Activated T-helper 1 cell treated with anti-CD3 and anti-CD28 coated beads, Interleukin-2, amount 50 U/mL, for 16 hours (primary cell): ENCODE measurements around the gene LHFPL2.

Experiments used
- DNase-seq, 2 donors: peaks; one replicate each; pipeline ENCODE4 v3.0.0-alpha.2; 2020; ENCODE audit warnings: low read depth in 1 of 2, low spot score in 1 of 2

LHFPL2 gene

DNA sequence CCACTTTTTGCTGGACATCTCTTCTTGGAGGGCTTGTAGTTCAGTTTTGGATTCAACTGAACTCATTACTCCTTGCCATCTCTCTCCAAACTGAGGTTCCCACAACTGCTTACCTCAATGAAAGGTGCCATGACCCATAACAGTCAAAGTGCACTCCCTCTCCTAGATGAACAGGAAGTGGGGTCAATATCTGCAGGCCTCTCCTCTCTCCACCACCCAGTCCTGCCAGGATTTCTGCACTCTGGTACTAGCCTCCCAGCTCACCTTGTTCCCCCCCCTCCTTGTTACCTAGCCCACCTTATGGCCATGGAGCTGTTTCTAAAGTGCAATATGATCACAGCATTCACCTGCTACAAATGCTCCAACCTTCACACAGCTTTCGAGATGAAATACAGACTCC, 5.9 kb downstream of the LHFPL2 start:
- DNase-seq = no peak

DNA sequence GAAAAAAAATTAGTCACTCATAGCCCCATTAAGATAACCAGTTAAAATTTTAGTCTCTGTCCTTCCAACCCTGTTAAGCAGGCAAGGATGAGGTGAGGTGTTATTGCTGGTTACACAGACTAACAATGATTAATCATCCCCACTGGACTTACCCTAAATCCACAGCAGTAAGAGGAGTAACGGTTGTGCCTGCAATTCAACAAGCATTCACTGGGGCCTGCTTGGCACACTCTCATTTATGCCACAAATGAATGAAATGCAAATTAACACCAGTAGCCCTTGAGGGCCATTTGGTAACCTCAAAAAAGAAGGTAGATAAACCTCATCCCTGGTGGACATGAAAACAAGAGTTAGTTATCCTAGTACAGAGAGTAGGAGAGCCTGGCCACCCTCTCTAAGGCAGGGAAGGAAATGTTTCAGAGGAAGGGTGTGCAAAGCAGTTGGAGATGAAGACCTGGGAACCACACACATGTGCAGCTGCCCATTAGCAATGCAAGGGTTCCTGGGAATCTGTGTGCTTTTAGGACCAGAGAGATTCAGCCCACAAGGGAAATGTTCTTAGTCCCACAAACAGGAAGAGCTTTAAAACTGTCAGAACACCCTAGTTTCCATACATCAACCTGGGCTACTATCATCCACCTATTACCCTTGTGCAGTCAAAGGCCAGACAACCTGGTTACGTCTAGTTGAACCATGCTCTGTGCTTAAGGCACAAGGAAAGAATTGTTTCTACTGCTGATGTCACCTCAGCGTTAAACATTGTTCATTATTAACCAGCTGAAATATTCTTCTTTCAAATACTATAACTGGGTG, 7.7 kb downstream of the LHFPL2 start:
- no peak for DNase-seq

DNA sequence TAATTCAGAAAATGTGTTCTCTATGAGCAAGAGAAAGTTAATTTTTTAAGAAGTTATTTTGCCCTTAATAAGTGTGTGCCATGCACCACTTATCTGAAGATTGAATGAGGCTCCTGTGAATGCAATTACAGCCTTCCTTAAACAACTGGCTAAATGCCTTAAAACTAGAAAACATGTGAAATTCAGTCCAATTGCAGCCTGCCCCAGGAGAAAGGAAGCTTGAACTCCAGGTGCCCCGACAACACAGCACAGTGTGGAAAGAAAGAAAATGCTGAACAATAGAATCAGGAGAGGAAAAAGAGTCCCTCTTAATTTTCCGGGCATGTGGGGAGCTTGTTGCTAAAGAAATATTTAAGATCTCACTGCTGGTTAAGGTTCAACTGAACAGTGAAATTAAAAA, 8.8 kb downstream of the LHFPL2 start:
- no peak for DNase-seq

DNA sequence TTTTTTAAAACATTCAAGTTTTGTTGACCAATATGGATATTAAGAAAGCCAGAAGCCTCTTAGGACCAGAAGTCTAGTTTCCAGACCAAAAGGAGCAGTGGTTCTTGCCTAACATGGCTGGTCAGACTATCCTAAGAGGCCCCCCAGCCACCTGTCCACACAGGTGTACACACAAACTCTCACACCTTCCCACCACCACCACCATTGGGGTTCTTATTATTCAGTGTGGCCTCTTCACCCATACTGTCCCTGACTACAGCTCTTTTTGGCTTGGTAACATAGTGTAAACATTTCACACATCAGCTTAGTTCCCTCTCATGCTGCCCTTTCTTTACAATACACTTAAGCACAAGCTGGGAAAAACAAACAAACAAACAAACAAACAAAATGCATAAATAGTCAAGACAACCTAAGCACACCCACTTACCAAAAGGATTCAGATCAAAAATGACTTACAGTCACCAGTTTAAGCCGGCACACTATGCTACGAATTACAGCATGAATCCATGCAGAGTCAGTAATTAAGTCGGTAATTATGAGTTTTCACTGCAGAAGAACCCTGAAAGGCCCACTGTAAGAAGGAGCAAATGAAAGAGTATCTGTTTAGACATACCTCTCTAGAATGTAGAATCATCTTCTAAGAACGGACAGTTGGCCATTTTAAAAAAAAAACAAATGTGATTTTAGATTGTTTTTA, 9.5 kb downstream of the LHFPL2 start:
- DNase-seq = no peak

DNA sequence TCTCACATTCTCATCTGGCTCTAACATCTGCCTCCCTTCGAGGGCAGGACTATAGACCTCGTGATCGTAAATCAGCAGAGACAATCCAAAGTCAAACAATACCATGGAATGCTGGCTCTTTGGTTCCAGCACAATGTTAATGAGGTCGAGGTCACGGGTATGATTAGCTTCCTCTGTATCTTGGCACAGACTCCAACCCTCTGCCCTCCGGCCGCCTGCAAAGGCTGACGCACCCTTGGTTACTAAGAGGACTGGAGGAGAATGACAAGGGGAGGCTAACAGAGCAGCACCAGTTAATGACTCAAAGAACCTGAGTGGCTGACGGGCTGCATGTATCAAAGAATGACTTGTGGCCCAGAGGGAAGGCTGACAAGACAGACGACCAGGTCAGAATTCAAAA, 10.1 kb downstream of the LHFPL2 start:
- DNase-seq = no peak

DNA sequence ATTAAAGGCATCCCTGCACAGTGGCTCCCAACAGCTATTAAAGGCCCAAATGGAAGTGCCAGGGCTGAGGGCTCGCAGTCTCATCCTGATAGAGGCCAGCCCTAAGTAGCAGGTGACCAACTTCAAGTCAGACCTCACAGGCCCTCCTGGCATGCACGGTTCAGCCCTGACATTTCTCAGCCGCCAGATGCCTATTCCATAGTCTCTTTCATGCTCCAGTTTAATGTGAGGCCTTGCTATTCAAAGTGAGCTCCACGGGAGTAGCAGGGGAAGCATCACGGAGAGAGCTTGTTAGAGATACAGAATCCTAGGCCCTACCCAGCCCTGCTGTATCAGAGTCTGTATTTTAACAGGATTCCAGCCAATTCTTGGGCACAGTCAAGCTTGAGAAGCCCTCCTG, 11.1 kb downstream of the LHFPL2 start:
- no peak for DNase-seq

DNA sequence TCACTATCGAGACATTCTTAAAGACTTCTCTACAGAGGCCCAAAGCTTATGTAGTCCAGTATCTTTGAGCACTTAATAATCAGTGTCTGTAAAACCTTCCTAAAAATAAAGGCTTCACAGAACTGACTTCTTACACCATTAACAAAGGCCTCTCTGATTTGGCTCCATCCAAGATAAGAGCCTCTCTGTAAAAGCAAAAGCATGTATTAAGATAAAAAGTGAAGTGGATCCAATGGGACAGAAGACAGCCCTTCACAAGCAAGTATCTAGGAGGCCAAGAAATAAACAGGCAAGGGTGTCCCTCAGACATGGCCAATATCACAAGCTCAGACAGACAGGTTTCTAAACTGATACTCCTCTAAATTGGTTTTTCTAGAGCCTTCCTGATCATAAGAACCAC, 11.9 kb downstream of the LHFPL2 start:
- no peak for DNase-seq

DNA sequence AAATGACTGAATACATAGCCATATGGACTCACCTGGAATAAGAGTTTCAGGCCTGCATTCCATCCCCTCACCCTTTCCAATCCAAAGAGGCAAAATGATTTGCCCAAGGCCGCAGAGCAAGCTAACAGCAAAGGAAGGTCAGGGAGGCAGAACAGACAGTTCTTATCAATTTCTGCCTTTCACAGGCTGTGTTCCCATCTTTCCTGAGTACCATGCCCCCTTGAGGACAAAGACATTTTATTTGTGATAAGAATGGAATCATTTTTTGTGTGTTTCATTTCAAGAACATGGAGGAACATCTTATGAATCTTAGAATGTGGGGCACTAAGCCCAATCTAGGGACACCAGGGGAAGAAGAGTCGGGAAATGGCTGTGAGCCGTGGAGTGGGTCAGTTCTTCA, 13.9 kb downstream of the LHFPL2 start:
- no peak for DNase-seq

DNA sequence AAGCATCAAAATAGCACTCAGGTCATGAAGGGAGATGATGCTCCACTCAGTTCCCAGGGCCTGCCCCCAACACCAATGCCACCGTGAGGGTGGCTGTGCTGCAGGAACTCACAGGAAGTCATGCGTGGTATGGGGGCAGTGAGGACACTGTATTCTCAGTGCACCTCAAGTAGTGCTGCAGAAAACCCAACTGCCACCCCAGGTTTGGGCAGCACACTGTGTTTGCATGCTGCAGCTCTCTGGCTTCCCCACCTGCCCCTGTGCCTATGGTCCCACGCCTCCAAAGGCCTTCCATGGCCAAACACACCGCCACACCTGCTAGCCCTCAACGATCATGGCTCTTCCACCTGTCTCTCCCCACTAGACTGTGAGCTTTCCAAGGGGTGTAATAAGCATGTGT, 14.3 kb downstream of the LHFPL2 start:
- no peak for DNase-seq

DNA sequence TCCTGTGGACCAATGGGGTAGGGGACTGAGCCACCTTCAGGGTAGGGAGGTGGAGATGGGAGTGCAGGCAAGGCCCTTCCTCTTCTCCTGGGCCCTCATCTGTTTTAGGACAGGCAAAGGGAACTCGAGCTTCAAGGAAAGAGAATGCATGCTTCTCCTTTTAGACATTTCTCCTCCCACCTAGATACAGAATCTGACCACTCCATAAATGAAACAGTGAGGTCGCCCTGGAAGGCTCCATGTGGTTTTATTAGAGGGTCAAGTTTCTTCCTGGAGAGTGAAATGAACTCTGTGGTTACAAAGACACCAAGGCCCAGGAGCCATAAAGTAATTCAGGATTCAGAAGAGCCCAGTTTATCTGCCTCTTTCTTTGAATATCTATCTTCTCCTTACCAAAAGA, 14.9 kb downstream of the LHFPL2 start:
- DNase-seq = no peak

DNA sequence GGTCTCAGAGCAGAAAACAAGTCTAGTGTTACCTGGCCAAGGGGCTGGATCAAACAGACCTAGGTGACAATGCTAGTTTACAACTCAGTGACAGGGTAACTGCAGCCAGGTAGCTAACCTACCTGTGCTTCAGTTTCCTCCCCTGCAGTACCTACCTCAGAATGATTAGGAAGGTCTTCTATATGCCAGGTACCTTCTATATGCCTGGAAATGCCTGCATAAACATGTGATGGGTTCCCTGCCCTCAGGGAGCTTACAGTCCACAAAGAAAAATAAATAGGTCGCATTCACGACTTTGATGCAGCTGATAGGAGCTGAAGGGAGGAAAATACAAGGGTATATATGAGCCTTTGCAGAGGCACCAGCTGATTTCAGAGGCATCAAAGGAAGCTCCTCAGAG, 16.1 kb downstream of the LHFPL2 start:
- DNase-seq = no peak

DNA sequence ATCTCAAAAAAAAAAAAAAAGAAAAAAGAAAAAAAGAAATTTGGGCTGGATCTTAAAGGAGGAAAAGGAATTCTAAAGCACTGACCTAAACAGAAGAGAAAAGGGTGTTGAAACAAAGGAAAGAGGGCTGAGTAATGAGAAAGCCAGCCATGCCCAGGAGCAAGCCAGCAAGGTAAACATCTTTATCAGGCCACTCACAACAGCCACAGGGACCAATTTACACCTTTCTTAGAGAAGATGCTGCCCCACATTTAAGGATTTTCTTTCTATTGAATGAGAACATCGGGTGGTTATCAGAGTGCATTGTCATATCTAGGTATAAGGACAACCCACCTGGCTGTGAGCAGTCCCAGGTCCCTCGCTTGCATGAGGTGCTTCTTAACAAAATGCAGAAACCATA, 16.6 kb downstream of the LHFPL2 start:
- no peak for DNase-seq

DNA sequence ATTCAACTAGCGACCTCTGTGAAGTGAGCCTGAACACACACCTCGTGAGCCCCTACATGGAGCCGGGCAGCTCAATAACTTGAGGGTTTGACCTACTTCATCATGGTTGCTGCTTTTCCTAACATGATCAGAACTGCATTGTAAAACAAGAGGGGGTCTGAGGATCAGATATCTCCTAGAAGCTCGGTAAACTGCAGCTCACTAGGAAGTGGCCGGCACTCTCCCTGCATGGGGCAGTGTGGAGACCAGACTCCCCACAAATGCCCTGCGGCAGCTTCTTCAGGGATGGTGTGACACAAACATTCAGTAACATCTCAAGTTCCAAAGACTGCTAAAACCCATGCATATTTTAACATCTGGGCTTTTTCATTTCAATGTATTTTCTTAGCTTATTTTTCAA, 18.5 kb downstream of the LHFPL2 start:
- no peak for DNase-seq

DNA sequence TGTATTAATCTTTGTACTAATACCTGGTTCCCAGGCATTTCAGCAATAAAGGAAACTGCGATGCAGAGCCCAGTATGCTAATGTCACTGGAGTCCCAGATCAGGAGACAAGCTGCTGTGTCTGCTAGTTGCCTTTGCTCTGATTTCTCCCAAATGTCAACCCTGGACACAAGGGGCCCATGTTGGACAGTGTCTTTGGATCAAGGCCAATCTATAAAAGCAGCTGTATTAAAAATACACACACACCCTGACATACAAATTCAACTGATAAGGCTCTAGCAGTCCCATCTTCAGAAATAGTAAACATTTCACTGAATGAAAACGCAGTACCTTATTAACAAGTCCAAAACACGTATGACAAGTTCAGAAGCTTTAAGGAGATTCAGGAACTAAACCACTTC, 18.9 kb downstream of the LHFPL2 start:
- no peak for DNase-seq

DNA sequence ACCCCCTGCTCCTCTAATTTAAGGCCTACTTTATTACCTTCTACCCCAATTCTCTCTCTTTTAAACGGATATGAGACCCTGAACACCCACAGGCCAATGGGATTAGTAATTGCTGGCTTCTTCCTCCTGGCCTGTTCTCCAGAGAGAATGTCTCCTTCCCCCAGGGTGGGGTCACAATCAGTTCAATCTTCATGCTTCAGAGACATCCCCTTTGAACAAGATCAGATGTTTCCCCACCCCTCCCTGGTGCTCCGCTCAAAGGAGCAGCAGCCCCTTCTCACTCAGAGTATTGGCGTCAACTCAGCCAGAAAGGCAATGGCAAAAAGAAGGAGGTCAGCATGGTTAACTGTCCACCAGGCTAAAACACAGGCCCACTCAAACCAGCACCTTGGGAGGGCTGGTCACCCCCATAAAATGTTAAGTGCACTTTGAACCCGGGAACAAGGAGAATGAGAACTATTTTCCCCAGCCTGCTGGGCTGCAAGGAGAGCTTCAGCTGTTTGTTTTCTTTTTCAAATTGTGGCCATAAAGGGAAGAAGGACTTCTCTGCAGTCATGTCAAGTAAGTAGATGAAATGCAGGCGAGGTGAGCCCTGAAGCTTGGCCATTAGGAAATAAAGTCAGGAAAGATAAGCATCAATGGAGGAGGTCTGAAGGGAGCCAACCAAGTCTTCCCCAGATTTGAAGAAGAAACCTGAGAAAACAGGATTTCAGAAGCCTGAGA, 20.1 kb downstream of the LHFPL2 start:
- DNase-seq = no peak

DNA sequence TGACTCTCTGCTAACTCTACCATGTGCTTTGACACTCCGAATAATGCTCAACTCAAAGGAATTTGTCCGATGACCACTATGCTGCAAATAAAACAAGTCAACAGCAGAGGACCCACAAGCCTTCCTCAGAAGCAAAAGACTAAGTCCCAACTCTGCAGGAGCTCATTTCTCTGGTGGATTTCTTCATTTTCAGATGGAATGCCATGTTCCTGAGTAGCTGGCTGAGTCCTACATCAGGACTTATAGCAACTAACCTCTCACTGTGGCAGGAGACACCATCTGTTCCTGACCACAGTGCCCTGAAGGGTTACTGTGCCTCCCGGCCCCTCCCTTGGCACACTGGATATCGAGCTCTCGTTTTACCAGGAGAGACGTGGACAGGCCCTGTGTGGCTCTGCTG, 20.8 kb downstream of the LHFPL2 start:
- no peak for DNase-seq

DNA sequence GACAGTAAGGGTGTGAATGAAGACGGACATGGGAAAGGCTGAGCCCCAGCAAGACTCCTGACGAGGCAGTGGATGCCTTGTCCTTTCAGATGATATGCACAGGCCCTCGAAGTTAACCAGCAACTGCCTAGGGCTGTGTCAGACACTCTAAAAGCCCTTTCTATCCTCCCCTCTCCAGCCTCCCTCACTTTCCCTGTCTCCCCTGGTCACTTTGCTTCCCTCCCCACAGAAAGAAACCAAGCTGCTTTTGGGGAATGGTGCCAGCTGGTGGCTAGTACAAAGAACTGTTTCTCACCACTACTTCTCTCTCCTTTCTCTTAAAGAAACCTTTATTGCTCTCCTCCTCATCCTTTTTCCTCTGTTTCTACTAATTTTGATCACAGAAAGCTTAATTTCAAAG, 21.4 kb downstream of the LHFPL2 start:
- DNase-seq = no peak

DNA sequence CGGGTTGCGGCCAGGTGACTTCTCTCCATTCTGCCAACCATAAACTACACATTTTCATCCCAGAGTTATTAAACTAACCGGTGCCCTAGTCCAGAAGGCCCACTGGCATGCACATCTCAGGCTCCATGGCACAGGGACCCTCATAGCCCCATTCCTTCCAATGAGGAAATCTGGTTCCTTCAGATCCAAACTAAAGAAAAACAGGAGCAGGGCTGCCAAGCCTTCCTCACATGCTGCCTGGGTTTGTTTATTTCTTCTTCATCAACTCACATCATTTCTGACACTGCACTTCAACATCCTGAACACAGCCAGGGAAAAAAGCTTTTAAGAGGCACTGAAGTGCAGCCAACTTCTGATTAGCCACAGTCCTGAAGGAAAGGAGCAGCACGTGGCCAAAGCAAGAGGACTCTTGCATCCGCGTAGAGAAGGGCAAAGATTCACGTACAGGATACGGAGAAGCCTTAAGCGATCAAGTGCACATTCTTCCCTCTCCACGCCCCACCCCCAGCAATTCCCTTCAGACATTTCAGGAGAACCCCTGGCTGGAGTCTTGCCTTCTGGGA, 22.5 kb downstream of the LHFPL2 start:
- no peak for DNase-seq

DNA sequence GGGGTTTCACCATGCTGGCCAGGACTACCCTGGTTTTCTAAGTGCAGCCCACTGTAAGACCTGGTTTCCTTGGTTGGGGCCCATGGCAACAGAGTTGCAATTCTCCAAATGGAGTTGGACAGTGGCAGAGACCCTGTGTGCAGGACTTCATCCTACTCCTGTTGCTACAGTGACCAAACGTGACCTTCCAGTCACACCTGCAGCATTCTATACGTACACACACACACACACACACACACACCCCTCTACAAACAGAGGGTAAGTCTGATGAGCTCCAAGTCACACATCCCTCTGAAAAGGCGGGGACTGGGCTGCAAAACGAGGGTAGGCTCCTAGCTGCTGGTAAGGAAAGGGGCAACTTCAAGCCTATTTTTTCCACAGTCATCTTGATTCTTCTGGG, 23.6 kb downstream of the LHFPL2 start:
- DNase-seq = no peak

DNA sequence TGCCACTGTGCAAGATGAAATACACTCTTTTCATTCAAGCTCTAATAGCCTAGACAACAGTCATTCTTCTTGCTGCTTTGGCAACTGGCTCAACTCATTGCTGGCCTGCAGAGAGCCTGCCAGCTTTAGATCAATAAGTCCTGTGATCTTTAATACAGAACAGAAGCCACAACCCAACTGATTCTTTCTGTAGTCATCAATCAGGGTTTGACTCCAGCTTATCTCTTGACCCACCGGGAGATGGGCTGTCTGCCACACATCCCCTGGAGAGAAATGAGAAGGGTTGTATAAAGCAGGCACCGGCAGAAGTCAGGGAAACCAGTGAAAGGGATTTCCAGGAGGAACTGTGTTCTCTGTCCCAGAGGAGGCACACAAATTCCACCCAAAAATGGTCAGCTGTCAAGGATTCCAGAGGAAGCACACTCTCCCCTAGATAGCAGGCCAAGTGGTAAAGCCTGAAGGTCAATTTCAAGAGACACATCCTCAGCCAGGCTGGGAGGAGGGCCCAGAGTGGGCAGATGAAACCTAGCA, 24.5 kb downstream of the LHFPL2 start:
- no peak for DNase-seq

DNA sequence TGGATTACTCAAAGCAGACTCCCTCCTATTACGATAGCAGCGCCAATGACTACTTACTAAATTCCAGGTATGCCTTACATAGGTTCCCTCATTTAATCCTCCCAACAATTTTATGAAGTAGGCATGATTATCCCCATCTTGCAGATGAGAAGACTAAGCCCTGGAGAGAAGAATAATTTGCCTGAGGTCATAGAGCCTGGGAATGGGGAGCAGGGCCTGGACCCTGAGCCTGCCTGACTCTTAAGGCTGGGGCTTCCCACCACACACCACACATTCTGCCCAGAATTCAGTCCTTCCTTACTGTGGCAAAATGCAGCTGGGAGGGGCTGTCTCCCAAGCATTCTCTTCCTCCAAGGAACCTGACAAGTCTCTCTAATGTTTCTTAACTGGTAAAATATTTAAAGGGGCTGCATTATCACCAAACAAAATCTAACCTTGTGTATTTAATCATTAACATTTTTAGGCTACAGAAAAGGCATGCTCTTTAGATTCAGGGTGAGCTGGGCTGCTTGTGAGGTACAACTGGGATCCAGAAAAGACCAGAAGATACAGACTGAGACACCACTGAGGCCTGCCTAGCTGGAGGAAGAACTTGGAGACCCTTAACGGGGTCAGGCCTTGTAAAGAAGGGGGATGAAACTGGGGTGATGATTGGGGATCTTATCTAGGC, 26.1 kb downstream of the LHFPL2 start:
- DNase-seq = no peak
